Endodermal cell (in vitro differentiated cells): ENCODE measurements around the gene DYNLRB1. TPM values are rescaled to one million over a fixed set of nuclear protein-coding genes. Genes with fewer than 3 reads are reported as not detected.

Source experiments
- DNase-seq: peaks from one replicate; pipeline ENCODE4 v3.0.0-alpha.2; 2017
- H3K27ac ChIP-seq: 2 replicates; pipeline ENCODE4 v1.5.1; 2013; ENCODE audit warnings: mild to moderate bottlenecking, low read depth, low read length, moderate library complexity
- H3K27me3 ChIP-seq: 2 replicates; pipeline ENCODE4 v1.6.1; 2013; ENCODE audit warnings: mild to moderate bottlenecking, low read length, moderate library complexity; ENCODE audit not compliant: insufficient read depth, control insufficient read depth, poor library complexity, severe bottlenecking
- H3K36me3 ChIP-seq: 2 replicates; pipeline ENCODE4 v1.7.0; 2013; ENCODE audit warnings: mild to moderate bottlenecking, low read length, moderate library complexity; ENCODE audit not compliant: control insufficient read depth, insufficient read depth
- H3K4me1 ChIP-seq: one replicate; pipeline ENCODE4 v1.7.0; 2013; ENCODE audit warnings: low read length; ENCODE audit not compliant: control insufficient read depth, insufficient read depth
- H3K4me3 ChIP-seq: 2 replicates; pipeline ENCODE4 v1.5.1; 2013; ENCODE audit warnings: mild to moderate bottlenecking, low read length, moderate library complexity
- H3K9ac ChIP-seq: 2 replicates; pipeline ENCODE4 v1.6.1; 2013; ENCODE audit warnings: mild to moderate bottlenecking, low read length, moderate library complexity; ENCODE audit not compliant: poor library complexity, severe bottlenecking; ENCODE audit errors: extremely low read depth
- H3K9me3 ChIP-seq: 2 replicates; pipeline ENCODE4 v1.6.1; 2013; ENCODE audit warnings: mild to moderate bottlenecking, low read length, moderate library complexity; ENCODE audit not compliant: control insufficient read depth
- H3K27ac Mint-ChIP-seq: 2 replicates; pipeline ENCODE4 v1.8.0; 2020; ENCODE audit warnings: mixed read lengths
- H3K27me3 Mint-ChIP-seq: 2 replicates; pipeline ENCODE4 v1.8.0; 2021; ENCODE audit warnings: mild to moderate bottlenecking, mixed read lengths; ENCODE audit not compliant: insufficient read depth
- H3K36me3 Mint-ChIP-seq: 2 replicates; pipeline ENCODE4 v1.8.0; 2020; ENCODE audit warnings: low read depth, mixed read lengths
- H3K4me1 Mint-ChIP-seq: 2 replicates; pipeline ENCODE4 v1.8.0; 2020; ENCODE audit warnings: mixed read lengths
- H3K4me3 Mint-ChIP-seq: 2 replicates; pipeline ENCODE4 v1.8.0; 2020; ENCODE audit warnings: mild to moderate bottlenecking, moderate library complexity, mixed read lengths
- H3K9me3 Mint-ChIP-seq: 2 replicates; pipeline ENCODE4 v1.8.0; 2020; ENCODE audit warnings: mild to moderate bottlenecking, mixed read lengths
- CTCF ChIP-seq: fragments of 200-600 bp; sonication (generic); conservative IDR thresholded peaks from 2 replicates; pipeline ENCODE4 v1.5.0; 2021; ENCODE audit warnings: antibody characterized with exemption, mild to moderate bottlenecking
- WGBS, 2 experiments: methylation state at CpG; one replicate each; pipeline versions ENCODE4 v1.1.5 to v1.1.7; 2013; ENCODE audit warnings: missing lambda C conversion rate in 2 of 2, mixed read lengths in 1 of 2; ENCODE audit not compliant: insufficient coverage in 1 of 2, insufficient read length in 1 of 2; 5-methylcytosine and 5-hydroxymethylcytosine counted together
- total RNA-seq, 2 donors: library from RNA; stranded (reverse); fragmentation: NEBNext Ultra II Directional in 1 of 2; extraction: Animal tissue kit (Norgen Biotek cat#: 25700) in 1 of 2; gene quantifications; 2 replicates in 1 of 2; 3 replicates in 1 of 2; pipeline ENCODE4 v1.2.1, GENCODE V29; 2021

DYNLRB1 gene
- total RNA-seq, 2 donors from 2014 or later, result 194 to 213 TPM

GRCh38 chr20:34534391-34535165 lies 18.4 kb downstream of the DYNLRB1 start:
- H3K4me1 Mint-ChIP-seq, result no peaks in the 10 kb centered on the region
- Histone ChIP-seq H3K9ac (no peak overlapping the region), H3K36me3 (peaks cover 77% of the 10 kb centered on the region), H3K4me3 (no peak overlapping the region), H3K9me3 (no peaks in the 10 kb centered on the region), H3K27me3 (no peaks in the 10 kb centered on the region), H3K27ac (no peak overlapping the region), H3K4me1 (no peaks in the 10 kb centered on the region)
- H3K27ac Mint-ChIP-seq, result no peak overlapping the region
- no peak for DNase-seq
- H3K36me3 Mint-ChIP-seq, result peaks cover 77% of the 10 kb centered on the region
- H3K9me3 Mint-ChIP-seq, result no peaks in the 10 kb centered on the region
- H3K27me3 Mint-ChIP-seq, result no peaks in the 10 kb centered on the region
- TF ChIP-seq CTCF, result no peak
- WGBS, 2 experiments, result 94 to 96% methylated on average over 12 to 15 of the region's 15 CpGs
- H3K4me3 Mint-ChIP-seq, result no peak overlapping the region

GRCh38 chr20:34535301-34535840 lies 19.1 kb downstream of the DYNLRB1 start:
- Histone ChIP-seq H3K36me3 (peaks cover 77% of the 10 kb centered on the region), H3K4me3 (no peak overlapping the region), H3K4me1 (no peaks in the 10 kb centered on the region), H3K9ac (no peak overlapping the region), H3K27ac (no peak overlapping the region), H3K27me3 (no peaks in the 10 kb centered on the region), H3K9me3 (no peaks in the 10 kb centered on the region)
- no peak overlapping the region for H3K27ac Mint-ChIP-seq
- H3K4me1 Mint-ChIP-seq, result no peaks in the 10 kb centered on the region
- H3K36me3 Mint-ChIP-seq, result peaks cover 77% of the 10 kb centered on the region
- TF ChIP-seq CTCF, result no peak
- no peaks in the 10 kb centered on the region for H3K9me3 Mint-ChIP-seq
- no peak overlapping the region for H3K4me3 Mint-ChIP-seq
- WGBS, 2 experiments, result 93 to 96% methylated on average over 11 to 15 of the region's 15 CpGs
- no peak for DNase-seq
- H3K27me3 Mint-ChIP-seq, result no peaks in the 10 kb centered on the region

- H3K27ac Mint-ChIP-seq, result no peak overlapping the region
Measured at GRCh38 chr20:34535857-34536256, 19.6 kb downstream of the DYNLRB1 start.

More at GRCh38 chr20:34535857-34536256, 19.6 kb downstream of the DYNLRB1 start:
- H3K4me1 Mint-ChIP-seq, result no peaks in the 10 kb centered on the region
- 87 to 98% methylated on average over 2 of the region's 2 CpGs for WGBS, 2 experiments
- H3K27me3 Mint-ChIP-seq, result no peaks in the 10 kb centered on the region
- DNase-seq, result no peak
- Histone ChIP-seq H3K27me3 (no peaks in the 10 kb centered on the region), H3K9me3 (no peaks in the 10 kb centered on the region), H3K4me1 (no peaks in the 10 kb centered on the region), H3K4me3 (no peak overlapping the region), H3K36me3 (peaks cover 78% of the 10 kb centered on the region), H3K27ac (no peak overlapping the region), H3K9ac (no peak overlapping the region)
- peaks cover 77% of the 10 kb centered on the region for H3K36me3 Mint-ChIP-seq
- TF ChIP-seq CTCF, result no peak
- no peak overlapping the region for H3K4me3 Mint-ChIP-seq
- no peaks in the 10 kb centered on the region for H3K9me3 Mint-ChIP-seq
